A549 (cell line): ENCODE measurements around the gene ZNF775.

Source experiments
- BHLHE40 ChIP-seq: IDR thresholded peaks from 2 replicates; pipeline ENCODE4 v1.6.1; 2012; ENCODE audit warnings: low read depth, low read length, inconsistent platforms
- CBX2 ChIP-seq: fragments of 200-600 bp; sonication (generic); IDR thresholded peaks from 2 replicates; pipeline ENCODE4 v1.6.1; 2016; ENCODE audit warnings: low read depth, mild to moderate bottlenecking, borderline replicate concordance
- CBX8 ChIP-seq: fragments of 200-600 bp; sonication (generic); IDR thresholded peaks from 2 replicates; pipeline ENCODE4 v1.6.1; 2016
- CEBPB ChIP-seq, 2 experiments: fragments of >200 bp in 1 of 2; sonication (Bioruptor Twin) in 1 of 2; formaldehyde crosslinking in 1 of 2; IDR thresholded peaks; 2 replicates each; pipeline ENCODE4 v1.6.1; 2012 to 2016
- EHMT2 ChIP-seq: fragments of 200-600 bp; sonication (generic); IDR thresholded peaks from 2 replicates; pipeline ENCODE4 v1.6.1; 2016; ENCODE audit warnings: antibody characterized with exemption, low read depth, mild to moderate bottlenecking, moderate library complexity
- EP300 ChIP-seq, 2 experiments: fragments of >200 bp; sonication (Bioruptor Twin); formaldehyde crosslinking; IDR thresholded peaks; 2 replicates in 1 of 2; 3 replicates in 1 of 2; pipeline ENCODE4 v1.6.1; 2016 to 2017
- ESRRA ChIP-seq: fragments of 150-350 bp; IDR thresholded peaks from 2 replicates; pipeline ENCODE4 v1.6.1; 2014; ENCODE audit warnings: mild to moderate bottlenecking, low read length, borderline replicate concordance
- GATA3 ChIP-seq: IDR thresholded peaks from 2 replicates; pipeline ENCODE4 v1.6.1; 2012; ENCODE audit warnings: borderline replicate concordance
- NFE2L2 ChIP-seq: fragments of 150-350 bp; conservative IDR thresholded peaks from 2 replicates; pipeline ENCODE4 v1.6.1; 2014; ENCODE audit warnings: low read length
- POLR2A ChIP-seq: IDR thresholded peaks from 2 replicates; pipeline ENCODE4 v1.6.1; 2012; ENCODE audit warnings: mild to moderate bottlenecking, low read length
- RFX5 ChIP-seq: fragments of 450-650 bp; IDR thresholded peaks from 2 replicates; pipeline ENCODE4 v1.7.1; 2014; ENCODE audit warnings: antibody characterized with exemption, mild to moderate bottlenecking, moderate library complexity
- SMC3 ChIP-seq: fragments of >200 bp; sonication (Bioruptor Twin); formaldehyde crosslinking; IDR thresholded peaks from 3 replicates; pipeline ENCODE4 v1.6.1; 2018; ENCODE audit warnings: inconsistent platforms
- TF ChIP-seq, protein P1 (sequence below): fragments of >200 bp; sonication (Bioruptor Twin); formaldehyde crosslinking; IDR thresholded peaks from 3 replicates; pipeline ENCODE4 v1.5.1; 2016

DNA sequence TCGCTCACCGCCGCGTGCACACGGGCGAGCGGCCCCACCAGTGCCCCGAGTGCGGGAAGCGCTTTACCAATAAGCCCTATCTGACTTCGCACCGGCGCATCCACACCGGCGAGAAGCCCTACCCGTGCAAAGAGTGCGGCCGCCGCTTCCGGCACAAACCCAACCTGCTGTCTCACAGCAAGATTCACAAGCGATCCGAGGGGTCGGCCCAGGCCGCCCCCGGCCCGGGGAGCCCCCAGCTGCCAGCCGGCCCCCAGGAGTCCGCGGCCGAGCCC is 7.2 kb upstream of the ZNF775 start:
- TF ChIP-seq, protein P1, sequence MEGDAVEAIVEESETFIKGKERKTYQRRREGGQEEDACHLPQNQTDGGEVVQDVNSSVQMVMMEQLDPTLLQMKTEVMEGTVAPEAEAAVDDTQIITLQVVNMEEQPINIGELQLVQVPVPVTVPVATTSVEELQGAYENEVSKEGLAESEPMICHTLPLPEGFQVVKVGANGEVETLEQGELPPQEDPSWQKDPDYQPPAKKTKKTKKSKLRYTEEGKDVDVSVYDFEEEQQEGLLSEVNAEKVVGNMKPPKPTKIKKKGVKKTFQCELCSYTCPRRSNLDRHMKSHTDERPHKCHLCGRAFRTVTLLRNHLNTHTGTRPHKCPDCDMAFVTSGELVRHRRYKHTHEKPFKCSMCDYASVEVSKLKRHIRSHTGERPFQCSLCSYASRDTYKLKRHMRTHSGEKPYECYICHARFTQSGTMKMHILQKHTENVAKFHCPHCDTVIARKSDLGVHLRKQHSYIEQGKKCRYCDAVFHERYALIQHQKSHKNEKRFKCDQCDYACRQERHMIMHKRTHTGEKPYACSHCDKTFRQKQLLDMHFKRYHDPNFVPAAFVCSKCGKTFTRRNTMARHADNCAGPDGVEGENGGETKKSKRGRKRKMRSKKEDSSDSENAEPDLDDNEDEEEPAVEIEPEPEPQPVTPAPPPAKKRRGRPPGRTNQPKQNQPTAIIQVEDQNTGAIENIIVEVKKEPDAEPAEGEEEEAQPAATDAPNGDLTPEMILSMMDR, result no peak
- TF ChIP-seq RFX5 (no peak), ESRRA (no peak), CBX8 (no peak), CEBPB (IDR thresholded peaks at IDR 0.05) (no peak), POLR2A (no peak), GATA3 (no peak), NFE2L2 (no peak), CBX2 (no peak), EP300 (IDR thresholded peaks at IDR 0.05) (no peak), BHLHE40 (no peak), EHMT2 (no peak), SMC3 (no peak)
